SU-DHL-6 (cell line): ENCODE measurements around the gene SYNM.

ENCODE experiments used
- EZH2phosphoT487 ChIP-seq: fragments of 200-600 bp; sonication (generic), shearing (Covaris generic); conservative IDR thresholded peaks from 2 replicates; pipeline ENCODE4 v1.6.1; 2018; ENCODE audit warnings: mild to moderate bottlenecking, antibody characterized with exemption, low read length, moderate library complexity, mixed read lengths
- TF ChIP-seq, protein P1 (sequence below): fragments of 200-600 bp; sonication (generic); IDR thresholded peaks from one replicate; pipeline ENCODE4 v1.5.1; 2017; ENCODE audit warnings: antibody characterized with exemption, mild to moderate bottlenecking, low read length, moderate library complexity; ENCODE audit not compliant: insufficient read depth, poor library complexity, severe bottlenecking

DNA sequence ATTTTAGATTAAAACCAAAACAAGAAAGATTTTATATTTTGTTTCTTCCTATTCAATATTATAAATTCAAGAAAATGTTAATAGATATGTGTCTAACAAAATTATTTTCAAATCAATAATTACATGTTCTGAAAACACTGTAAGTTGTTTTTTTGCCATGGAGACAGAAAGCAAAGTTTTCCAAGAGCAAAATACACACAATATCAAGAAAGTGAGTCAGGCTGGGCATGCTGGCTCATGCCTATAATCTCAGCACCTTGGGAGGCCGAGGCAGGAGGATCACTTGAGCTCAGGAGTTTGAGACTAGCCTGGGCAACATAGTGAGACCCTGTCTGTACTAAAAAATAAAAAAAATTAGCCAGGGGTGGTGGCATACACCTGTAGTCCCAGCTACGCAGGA is 72.8 kb downstream of the SYNM start:
- TF ChIP-seq, protein P1, sequence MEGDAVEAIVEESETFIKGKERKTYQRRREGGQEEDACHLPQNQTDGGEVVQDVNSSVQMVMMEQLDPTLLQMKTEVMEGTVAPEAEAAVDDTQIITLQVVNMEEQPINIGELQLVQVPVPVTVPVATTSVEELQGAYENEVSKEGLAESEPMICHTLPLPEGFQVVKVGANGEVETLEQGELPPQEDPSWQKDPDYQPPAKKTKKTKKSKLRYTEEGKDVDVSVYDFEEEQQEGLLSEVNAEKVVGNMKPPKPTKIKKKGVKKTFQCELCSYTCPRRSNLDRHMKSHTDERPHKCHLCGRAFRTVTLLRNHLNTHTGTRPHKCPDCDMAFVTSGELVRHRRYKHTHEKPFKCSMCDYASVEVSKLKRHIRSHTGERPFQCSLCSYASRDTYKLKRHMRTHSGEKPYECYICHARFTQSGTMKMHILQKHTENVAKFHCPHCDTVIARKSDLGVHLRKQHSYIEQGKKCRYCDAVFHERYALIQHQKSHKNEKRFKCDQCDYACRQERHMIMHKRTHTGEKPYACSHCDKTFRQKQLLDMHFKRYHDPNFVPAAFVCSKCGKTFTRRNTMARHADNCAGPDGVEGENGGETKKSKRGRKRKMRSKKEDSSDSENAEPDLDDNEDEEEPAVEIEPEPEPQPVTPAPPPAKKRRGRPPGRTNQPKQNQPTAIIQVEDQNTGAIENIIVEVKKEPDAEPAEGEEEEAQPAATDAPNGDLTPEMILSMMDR, result no peak
- TF ChIP-seq EZH2phosphoT487, result no peak
